Suppressor macrophage treated with lipopolysaccharide for 1 hour (primary cell): ENCODE measurements around the gene XPC.
"Not testable (repeated sequence)": the region's sequence is repeated elsewhere in the genome, so short reads cannot be mapped to it uniquely, and the experiment has no call there.

ENCODE experiments used
- DNase-seq, 3 donors: peaks; one replicate each; pipeline ENCODE4 v3.0.0-alpha.2; 2020 to 2022

Gene XPC

GRCh38 chr3:14132120-14132519 lies 46.3 kb downstream of the XPC start:
- no peak for DNase-seq

GRCh38 chr3:14131134-14131533 lies 47.3 kb downstream of the XPC start:
- no peak for DNase-seq

GRCh38 chr3:14130707-14131106 lies 47.7 kb downstream of the XPC start:
- DNase-seq, result no peak

GRCh38 chr3:14130230-14130629 lies 48.2 kb downstream of the XPC start:
- no peak for DNase-seq

GRCh38 chr3:14129296-14129695 lies 49.1 kb downstream of the XPC start:
- DNase-seq, result no peak

- DNase-seq, result no peak
Measured at GRCh38 chr3:14128724-14129123, 49.7 kb downstream of the XPC start.

- no peak for DNase-seq
Measured at GRCh38 chr3:14127516-14128161, 50.8 kb downstream of the XPC start.

- peak; percentile 48 to 73 (median 53) for DNase-seq
Measured at GRCh38 chr3:14126887-14127505, 51.4 kb downstream of the XPC start.

- peak in 2 of 3 donors; percentile 20 to 49 for DNase-seq
Measured at GRCh38 chr3:14126017-14126886, 52.1 kb downstream of the XPC start.

- peak; percentile 83 to 90 (median 84) for DNase-seq
Measured at GRCh38 chr3:14125193-14126016, 53.0 kb downstream of the XPC start.

- peak; percentile 98 to 100 (median 100) for DNase-seq
Measured at GRCh38 chr3:14124615-14125192, 53.7 kb downstream of the XPC start, which contains the start of the genes CHCHD4 and TMEM43. CHCHD4 (minus strand) TSS chr3:14124870; CDS start chr3:14124676, 194 bp downstream. TMEM43 (plus strand) TSS chr3:14125052; CDS start chr3:14125194, 142 bp downstream.

- DNase-seq, result peak; percentile 72 to 77 (median 74)
Measured at GRCh38 chr3:14124223-14124614, 54.2 kb downstream of the XPC start.

GRCh38 chr3:14123308-14124222 lies 54.8 kb downstream of the XPC start:
- DNase-seq, result no peak

- DNase-seq, result no peak
Measured at GRCh38 chr3:14122301-14122700, 56.1 kb downstream of the XPC start.

GRCh38 chr3:14121859-14122258 lies 56.5 kb downstream of the XPC start:
- DNase-seq, result no peak

GRCh38 chr3:14120921-14121448 lies 57.4 kb downstream of the XPC start:
- not testable (repeated sequence) for DNase-seq

GRCh38 chr3:14120111-14120920 lies 58.1 kb downstream of the XPC start:
- DNase-seq, result no peak

- no peak for DNase-seq
Measured at GRCh38 chr3:14119651-14120050, 58.8 kb downstream of the XPC start.

- DNase-seq, result no peak
Measured at GRCh38 chr3:14118400-14119381, 59.7 kb downstream of the XPC start.
